Neutrophil (primary cell): ENCODE data around the gene TMEM222.

ENCODE experiments used
- H3K27ac ChIP-seq: fragments of 200-600 bp; sonication (generic); 2 replicates; pipeline ENCODE4 v1.5.1; 2016; ENCODE audit warnings: mild to moderate bottlenecking, moderate library complexity
- H3K27me3 ChIP-seq: fragments of 200-600 bp; sonication (generic); 2 replicates; pipeline ENCODE4 v1.6.0; 2016; ENCODE audit warnings: mild to moderate bottlenecking
- H3K36me3 ChIP-seq: fragments of 200-600 bp; sonication (generic); 2 replicates; pipeline ENCODE4 v1.5.1; 2017
- H3K4me1 ChIP-seq, 2 experiments: fragments of 200-600 bp in 1 of 2; sonication (generic) in 1 of 2; 1 replicate in 1 of 2; 2 replicates in 1 of 2; pipeline versions ENCODE4 v1.5.1 to v1.6.1; 2013 to 2016; ENCODE audit warnings: low read depth in 1 of 2, low read length in 1 of 2, mild to moderate bottlenecking in 1 of 2, moderate library complexity in 1 of 2; ENCODE audit not compliant: control insufficient read depth in 1 of 2, insufficient read depth in 1 of 2
- H3K4me3 ChIP-seq, 2 experiments: fragments of 200-600 bp in 1 of 2; sonication (generic) in 1 of 2; 1 replicate in 1 of 2; 2 replicates in 1 of 2; pipeline ENCODE4 v1.5.1; 2013 to 2016; ENCODE audit warnings: low read depth in 1 of 2, low read length in 1 of 2, mild to moderate bottlenecking in 1 of 2, moderate library complexity in 1 of 2
- H3K9me3 ChIP-seq: fragments of 200-600 bp; sonication (generic); 2 replicates; pipeline ENCODE4 v1.5.1; 2016
- TF ChIP-seq, protein P1 (sequence below): fragments of 200-600 bp; sonication (generic); IDR thresholded peaks from 2 replicates; pipeline ENCODE4 v1.5.1; 2016; ENCODE audit warnings: antibody characterized with exemption

Gene TMEM222

DNA sequence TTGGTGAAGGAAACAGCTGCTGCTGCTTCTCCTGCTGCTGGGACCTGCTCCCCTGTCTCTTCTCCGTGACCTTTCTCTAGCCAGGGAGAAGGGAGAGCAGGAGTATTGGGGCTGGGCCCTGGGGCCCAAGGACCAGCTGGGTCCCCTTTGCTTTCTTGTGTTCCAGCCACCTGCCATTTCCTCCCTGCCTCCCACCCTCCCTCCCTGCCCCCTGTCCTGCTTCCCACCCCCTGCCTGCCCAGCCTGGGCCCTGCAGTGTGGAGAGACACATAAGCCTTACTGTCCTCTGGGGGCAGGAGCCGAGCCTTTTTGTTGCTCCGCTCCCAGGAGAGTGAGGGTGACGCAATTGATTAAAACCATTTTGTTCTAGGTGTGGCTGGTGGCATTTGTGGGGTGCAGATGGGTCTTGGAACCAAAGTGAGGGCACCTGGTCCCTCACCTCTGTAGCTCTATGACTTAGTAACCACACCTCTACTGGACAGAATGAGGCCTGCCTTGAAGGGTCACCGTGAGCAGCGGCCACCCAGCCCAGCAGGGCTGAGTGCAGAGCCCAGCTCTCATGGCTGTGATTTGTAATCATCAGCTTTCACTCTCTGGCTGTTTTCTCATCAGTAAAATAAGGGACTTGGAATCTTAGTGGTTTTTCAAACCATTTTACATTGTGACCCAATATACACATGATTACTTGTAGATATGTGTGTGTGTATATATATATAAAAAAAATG, 13.9 kb upstream of the TMEM222 start:
- H3K4me3 ChIP-seq, result no peak overlapping the region
- peak overlapping the region; percentile 16 for H3K27ac ChIP-seq
- no peaks in the 10 kb centered on the region for H3K4me1 ChIP-seq
- no peaks in the 10 kb centered on the region for H3K27me3 ChIP-seq
- H3K9me3 ChIP-seq, result no peaks in the 10 kb centered on the region
- TF ChIP-seq, protein P1, sequence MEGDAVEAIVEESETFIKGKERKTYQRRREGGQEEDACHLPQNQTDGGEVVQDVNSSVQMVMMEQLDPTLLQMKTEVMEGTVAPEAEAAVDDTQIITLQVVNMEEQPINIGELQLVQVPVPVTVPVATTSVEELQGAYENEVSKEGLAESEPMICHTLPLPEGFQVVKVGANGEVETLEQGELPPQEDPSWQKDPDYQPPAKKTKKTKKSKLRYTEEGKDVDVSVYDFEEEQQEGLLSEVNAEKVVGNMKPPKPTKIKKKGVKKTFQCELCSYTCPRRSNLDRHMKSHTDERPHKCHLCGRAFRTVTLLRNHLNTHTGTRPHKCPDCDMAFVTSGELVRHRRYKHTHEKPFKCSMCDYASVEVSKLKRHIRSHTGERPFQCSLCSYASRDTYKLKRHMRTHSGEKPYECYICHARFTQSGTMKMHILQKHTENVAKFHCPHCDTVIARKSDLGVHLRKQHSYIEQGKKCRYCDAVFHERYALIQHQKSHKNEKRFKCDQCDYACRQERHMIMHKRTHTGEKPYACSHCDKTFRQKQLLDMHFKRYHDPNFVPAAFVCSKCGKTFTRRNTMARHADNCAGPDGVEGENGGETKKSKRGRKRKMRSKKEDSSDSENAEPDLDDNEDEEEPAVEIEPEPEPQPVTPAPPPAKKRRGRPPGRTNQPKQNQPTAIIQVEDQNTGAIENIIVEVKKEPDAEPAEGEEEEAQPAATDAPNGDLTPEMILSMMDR, result no peak
- peaks cover 77% of the 10 kb centered on the region for H3K36me3 ChIP-seq

DNA sequence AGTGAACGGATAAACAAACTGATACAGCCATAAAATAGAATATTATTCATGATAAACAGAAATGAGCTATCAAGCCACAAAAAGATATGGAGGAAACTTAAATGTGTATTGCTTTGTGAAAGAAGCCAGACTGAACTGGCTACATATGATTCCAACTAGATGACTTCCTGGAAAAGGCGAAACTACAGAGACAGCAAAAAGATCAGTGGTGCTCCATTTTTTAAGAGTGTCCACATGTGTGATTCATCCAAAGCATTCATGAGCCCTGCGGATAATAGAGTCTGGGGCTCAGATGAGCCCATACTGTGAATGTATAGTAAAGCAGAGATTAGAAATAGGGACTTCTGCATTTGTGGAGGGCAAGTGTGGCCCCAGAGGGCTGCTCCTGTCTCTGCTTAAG, 7.8 kb upstream of the TMEM222 start:
- peaks cover 24% of the 10 kb centered on the region for H3K36me3 ChIP-seq
- H3K9me3 ChIP-seq, result no peaks in the 10 kb centered on the region
- TF ChIP-seq, protein P1, result no peak
- no peak overlapping the region for H3K27ac ChIP-seq
- no peak overlapping the region for H3K4me3 ChIP-seq
- peaks cover 23% of the 10 kb centered on the region for H3K27me3 ChIP-seq
- H3K4me1 ChIP-seq, result no peaks in the 10 kb centered on the region

DNA sequence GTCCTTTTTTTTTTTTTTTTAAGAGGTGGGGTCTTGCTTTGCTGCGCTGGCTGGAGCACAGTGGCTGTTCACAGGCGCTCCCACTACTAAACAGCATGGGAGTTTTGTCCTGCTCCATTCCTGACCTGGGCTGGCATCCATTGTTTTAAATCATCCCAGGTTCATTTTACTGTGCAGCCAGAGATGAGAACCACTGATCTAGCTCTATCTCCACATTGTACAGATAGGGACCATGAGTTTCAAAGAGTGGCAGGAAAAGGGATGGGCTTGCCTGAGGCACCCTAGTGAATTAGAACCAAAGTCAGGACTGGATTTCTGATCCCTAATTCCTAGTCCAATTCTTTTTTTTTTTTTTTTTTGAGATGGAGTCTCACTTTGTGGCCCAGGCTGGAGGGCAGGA, 7.2 kb upstream of the TMEM222 start:
- Histone ChIP-seq H3K4me3 (no peak overlapping the region), H3K4me1 (no peaks in the 10 kb centered on the region), H3K27me3 (peaks cover 23% of the 10 kb centered on the region), H3K36me3 (peaks cover 22% of the 10 kb centered on the region), H3K9me3 (no peaks in the 10 kb centered on the region), H3K27ac (no peak overlapping the region)
- TF ChIP-seq, protein P1, result no peak

DNA sequence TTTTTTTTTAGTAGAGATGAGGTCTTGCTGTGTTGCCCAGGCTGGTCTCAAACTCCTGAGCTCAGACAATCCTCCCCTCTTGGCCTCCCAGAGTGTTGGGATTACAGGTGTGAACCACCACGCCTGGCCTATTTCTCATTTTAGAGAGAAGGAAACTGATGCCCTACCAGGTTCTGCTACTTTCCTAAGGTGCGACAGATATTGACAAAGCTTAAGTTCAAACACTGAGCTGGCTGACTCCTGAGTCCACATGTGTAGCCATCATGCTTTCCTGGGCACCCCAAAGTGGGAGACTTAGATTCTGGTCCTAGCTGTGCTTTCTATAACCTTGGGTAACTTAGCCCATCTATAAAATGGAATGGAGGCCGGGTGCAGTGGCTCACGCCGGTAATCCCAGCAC, 5.1 kb upstream of the TMEM222 start:
- Histone ChIP-seq H3K27ac (no peak overlapping the region), H3K4me3 (no peak overlapping the region), H3K27me3 (peaks cover 23% of the 10 kb centered on the region), H3K4me1 (peaks cover 0 to 6% of the 10 kb centered on the region in 2 experiments), H3K36me3 (peaks cover 1% of the 10 kb centered on the region), H3K9me3 (no peaks in the 10 kb centered on the region)
- TF ChIP-seq, protein P1, result no peak

DNA sequence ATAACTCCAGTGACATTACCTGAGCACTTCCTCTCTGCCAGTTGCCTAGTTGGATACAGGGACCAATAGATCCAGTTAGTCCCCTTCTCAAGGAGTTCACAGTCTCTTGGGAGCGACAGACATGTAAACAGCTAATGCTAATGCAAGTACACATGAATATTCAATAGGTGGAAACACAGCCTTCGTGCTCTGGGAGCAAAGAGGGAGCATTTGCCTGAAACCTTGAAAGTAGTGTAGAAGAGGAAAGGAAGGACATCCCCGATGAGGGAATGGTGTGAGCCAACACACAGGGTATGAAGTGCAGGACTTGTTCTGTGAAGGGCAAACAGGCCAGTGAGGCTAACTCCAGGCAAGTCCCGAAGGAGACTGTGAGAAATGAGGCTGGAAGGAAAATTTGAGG, 3.8 kb upstream of the TMEM222 start:
- Histone ChIP-seq H3K4me1 (peaks cover 11 to 15% of the 10 kb centered on the region in 2 experiments), H3K27ac (no peak overlapping the region), H3K36me3 (no peaks in the 10 kb centered on the region), H3K9me3 (no peaks in the 10 kb centered on the region), H3K27me3 (peaks cover 23% of the 10 kb centered on the region), H3K4me3 (no peak overlapping the region)
- TF ChIP-seq, protein P1, result no peak
